Mammary epithelial cell (primary cell): ENCODE data around the gene OR10V1.

Experiments used
- EZH2 ChIP-seq: IDR thresholded peaks from 2 replicates; pipeline ENCODE4 v1.6.1; 2012; ENCODE audit warnings: low read length, inconsistent platforms, borderline replicate concordance
- TF ChIP-seq, protein P1 (sequence below), 2 donors: IDR thresholded peaks in 1 of 2; conservative IDR thresholded peaks in 1 of 2; 2 replicates each; pipeline ENCODE4 v1.5.1; 2011 to 2012; ENCODE audit warnings: inconsistent platforms in 2 of 2, low read length in 2 of 2, mild to moderate bottlenecking in 2 of 2, control low read depth in 1 of 2, low read depth in 1 of 2; ENCODE audit not compliant: insufficient read depth in 1 of 2; ENCODE audit errors: extremely low read depth in 1 of 2

DNA sequence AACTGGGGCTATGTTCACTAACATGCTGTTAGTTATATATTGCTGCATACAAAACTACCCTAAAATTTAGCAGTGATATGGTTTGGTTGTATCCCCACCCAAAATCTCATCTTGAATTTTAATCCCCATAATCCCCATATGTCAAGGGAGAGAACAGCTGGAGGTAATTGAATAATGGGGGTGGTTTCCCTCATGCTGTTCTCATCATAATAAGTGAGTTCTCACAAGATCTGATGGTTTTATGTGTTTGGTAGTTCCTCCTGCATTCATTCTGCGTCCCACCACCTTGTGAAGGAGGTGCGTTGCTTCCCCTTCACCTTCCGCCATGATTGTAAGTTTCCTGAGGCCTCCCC is 34.9 kb downstream of the OR10V1 start:
- TF ChIP-seq, protein P1, sequence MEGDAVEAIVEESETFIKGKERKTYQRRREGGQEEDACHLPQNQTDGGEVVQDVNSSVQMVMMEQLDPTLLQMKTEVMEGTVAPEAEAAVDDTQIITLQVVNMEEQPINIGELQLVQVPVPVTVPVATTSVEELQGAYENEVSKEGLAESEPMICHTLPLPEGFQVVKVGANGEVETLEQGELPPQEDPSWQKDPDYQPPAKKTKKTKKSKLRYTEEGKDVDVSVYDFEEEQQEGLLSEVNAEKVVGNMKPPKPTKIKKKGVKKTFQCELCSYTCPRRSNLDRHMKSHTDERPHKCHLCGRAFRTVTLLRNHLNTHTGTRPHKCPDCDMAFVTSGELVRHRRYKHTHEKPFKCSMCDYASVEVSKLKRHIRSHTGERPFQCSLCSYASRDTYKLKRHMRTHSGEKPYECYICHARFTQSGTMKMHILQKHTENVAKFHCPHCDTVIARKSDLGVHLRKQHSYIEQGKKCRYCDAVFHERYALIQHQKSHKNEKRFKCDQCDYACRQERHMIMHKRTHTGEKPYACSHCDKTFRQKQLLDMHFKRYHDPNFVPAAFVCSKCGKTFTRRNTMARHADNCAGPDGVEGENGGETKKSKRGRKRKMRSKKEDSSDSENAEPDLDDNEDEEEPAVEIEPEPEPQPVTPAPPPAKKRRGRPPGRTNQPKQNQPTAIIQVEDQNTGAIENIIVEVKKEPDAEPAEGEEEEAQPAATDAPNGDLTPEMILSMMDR (conservative IDR thresholded peaks at IDR 0.05 in 1 of 2, IDR thresholded peaks at IDR 0.05 in 1 of 2; ENCODE audit: extremely low read depth in 1 of 2, insufficient read depth in 1 of 2, low read depth in 1 of 2, low read length in 2 of 2), result no peak
- TF ChIP-seq EZH2, result no peak
